Ovary (tissue), 9 donors: ENCODE results near the gene CCR2. TPM values are rescaled to one million over a fixed set of nuclear protein-coding genes. Genes with fewer than 3 reads are reported as not detected.

Experiments
- DNase-seq, 5 donors: peaks; one replicate each; pipeline ENCODE4 v3.0.0-alpha.2; 2019 to 2020
- H3K27ac ChIP-seq, 2 donors: fragments of 200-600 bp; one replicate each; pipeline versions ENCODE4 v1.5.1 to v1.8.0; 2019 to 2022
- H3K27me3 ChIP-seq: fragments of 200-600 bp; one replicate; pipeline ENCODE4 v1.8.0; 2022
- H3K36me3 ChIP-seq: fragments of 200-600 bp; sonication (generic); one replicate; pipeline ENCODE4 v1.5.1; 2019
- H3K4me1 ChIP-seq: one replicate; pipeline ENCODE4 v1.8.1; 2013; ENCODE audit warnings: mild to moderate bottlenecking, moderate library complexity; ENCODE audit not compliant: insufficient read depth
- H3K4me3 ChIP-seq: fragments of 200-600 bp; sonication (generic); one replicate; pipeline ENCODE4 v1.5.1; 2017
- H3K9me3 ChIP-seq, 2 donors: fragments of 200-600 bp in 1 of 2; sonication (generic) in 1 of 2; one replicate each; pipeline versions ENCODE4 v1.5.1 to v1.8.1; 2013 to 2019; ENCODE audit warnings: mild to moderate bottlenecking in 1 of 2, moderate library complexity in 1 of 2
- CTCF ChIP-seq, 3 donors: fragments of 450-650 bp in 2 of 3; fragments of 200-600 bp in 1 of 3; IDR thresholded peaks; one replicate each; pipeline versions ENCODE4 v1.5.1 to v1.8.0; 2016 to 2022; ENCODE audit warnings: antibody characterized with exemption in 3 of 3, mild to moderate bottlenecking in 1 of 3
- EP300 ChIP-seq: sonication (generic); formaldehyde crosslinking; IDR thresholded peaks from one replicate; pipeline ENCODE4 v1.6.1; 2017; ENCODE audit warnings: antibody characterized with exemption
- POLR2A ChIP-seq: fragments of 450-650 bp; IDR thresholded peaks from one replicate; pipeline ENCODE4 v1.6.1; 2017; ENCODE audit warnings: antibody characterized with exemption, mild to moderate bottlenecking, moderate library complexity
- WGBS, 3 donors: extraction: QIAGEN DNeasy Blood & Tissue Kit in 1 of 3; methylation state at CpG; one replicate each; pipeline versions ENCODE4 v1.1.5 to v1.1.7; 2013 to 2017; 5-methylcytosine and 5-hydroxymethylcytosine counted together
- intact Hi-C, 4 donors: fragments of 100-400 bp; cut with DNase I; formaldehyde crosslinking; loops; one replicate each; pipeline versions ENCODE4 v1.11.0 to v1.15.1; 2022 to 2023
- polyA plus RNA-seq, 2 donors: library from polyadenylated mRNA; stranded (reverse); fragments of 200-250 nt in 1 of 2; fragments of 350-450 nt in 1 of 2; fragmentation: Illumina TruSeq in 1 of 2; extraction: RNeasy Lipid Tissue Mini Kit (QIAGEN cat#74804) in 1 of 2; gene quantifications; one replicate each; pipeline ENCODE4 v1.2.3, GENCODE V29; 2013 to 2014
- total RNA-seq, 7 donors: library from RNA; depleted of rRNA in 2 of 7; stranded (reverse); fragments of >200 nt in 2 of 7; fragmentation: NEBNext Ultra II Directional in 3 of 7; extraction: Animal tissue kit (Norgen Biotek cat#: 25700) in 3 of 7; gene quantifications; one replicate each; pipeline versions ENCODE4 v1.1.0 to v1.2.4, GENCODE V29; 2016 to 2023
- donor health status: DM: no; HTN: no; CAD: no; lungs with moderate emphysema.
- donor health status: DM: no; HTN: no; CAD: no.
- donor health status: Bipolar disorder and iron deficiency.
- donor health status: DM: yes; HTN: yes; CAD: no.
- donor health status: DM: no; HTN: no; CAD: no.
- donor health status: DM: yes; HTN: yes; CAD: no.

CCR2 gene
- total and polyA plus RNA-seq, 9 donors: 0.34 to 6.0 (median 0.43) TPM

DNA sequence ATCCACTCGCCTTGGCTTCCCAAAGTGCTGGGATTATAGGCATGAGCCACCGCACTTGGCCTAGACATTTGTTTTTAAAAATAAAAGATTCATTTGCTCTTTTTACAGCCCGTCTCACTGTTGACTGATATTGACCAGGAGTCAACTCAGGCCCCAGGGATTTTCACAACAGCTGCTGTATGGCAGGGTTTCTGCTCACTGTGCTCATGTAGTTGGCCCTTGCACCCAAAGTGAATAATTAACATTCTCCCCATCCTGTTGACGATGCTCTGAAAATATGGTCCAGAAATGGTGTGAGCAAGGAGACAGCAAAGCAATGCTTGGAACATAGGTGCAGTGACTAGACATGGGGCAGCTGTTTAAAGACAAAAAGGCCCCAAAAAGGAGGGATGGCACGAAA is 13.9 kb downstream of the CCR2 start:
- H3K4me1 ChIP-seq: no peaks in the 10 kb centered on the region
- no peak for DNase-seq
- intact Hi-C loops: no loop called here
- WGBS, 3 donors: 79 to 86% (median 83%) methylated on average over 5 of the region's 5 CpGs
- no peaks in the 10 kb centered on the region for H3K9me3 ChIP-seq
- TF ChIP-seq EP300 (no peak), CTCF (IDR thresholded peaks at IDR 0.05) (no peak)
- no peaks in the 10 kb centered on the region for H3K36me3 ChIP-seq
- no peaks in the 10 kb centered on the region for H3K27me3 ChIP-seq
- H3K4me3 ChIP-seq: no peak overlapping the region
- H3K27ac ChIP-seq: no peak overlapping the region

DNA sequence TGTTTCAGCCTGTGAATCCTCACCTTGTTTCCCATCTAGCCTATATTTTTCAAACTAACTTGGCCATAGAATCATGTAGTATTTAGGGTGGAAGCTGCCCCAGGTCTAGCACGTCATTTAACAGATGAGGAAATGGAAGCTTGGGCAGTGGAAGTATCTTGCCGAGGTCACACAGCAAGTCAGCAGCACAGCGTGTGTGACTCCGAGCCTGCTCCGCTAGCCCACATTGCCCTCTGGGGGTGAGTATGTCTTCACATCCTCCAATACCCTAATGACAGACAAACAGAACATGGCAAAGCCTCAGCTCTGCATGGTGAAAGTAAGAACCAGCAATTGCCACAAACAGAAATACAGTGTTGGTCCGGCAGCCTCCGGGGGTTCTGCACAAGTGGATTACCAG is 14.7 kb downstream of the CCR2 start:
- no peak for DNase-seq
- Histone ChIP-seq H3K9me3 (no peaks in the 10 kb centered on the region), H3K4me3 (no peak overlapping the region), H3K36me3 (no peaks in the 10 kb centered on the region), H3K4me1 (no peaks in the 10 kb centered on the region), H3K27ac (no peak overlapping the region), H3K27me3 (no peaks in the 10 kb centered on the region)
- intact Hi-C loops: no loop called here
- TF ChIP-seq CTCF (IDR thresholded peaks at IDR 0.05) (no peak), POLR2A (no peak), EP300 (no peak)
- 58 to 69% (median 61%) methylated on average over 7 of the region's 7 CpGs for WGBS, 3 donors

DNA sequence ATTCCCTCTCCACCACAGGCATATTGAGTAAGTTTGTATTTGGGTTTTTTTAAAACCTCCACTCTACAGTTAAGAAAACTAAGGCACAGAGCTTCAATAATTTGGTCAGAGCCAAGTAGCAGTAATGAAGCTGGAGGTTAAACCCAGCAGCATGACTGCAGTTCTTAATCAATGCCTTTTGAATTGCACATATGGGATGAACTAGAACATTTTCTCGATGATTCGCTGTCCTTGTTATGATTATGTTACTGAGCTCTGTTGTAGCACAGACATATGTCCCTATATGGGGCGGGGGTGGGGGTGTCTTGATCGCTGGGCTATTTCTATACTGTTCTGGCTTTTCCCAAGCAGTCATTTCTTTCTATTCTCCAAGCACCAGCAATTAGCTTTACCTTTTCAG is 15.2 kb downstream of the CCR2 start:
- intact Hi-C loops: no loop called here
- Histone ChIP-seq H3K27me3 (no peaks in the 10 kb centered on the region), H3K9me3 (no peaks in the 10 kb centered on the region), H3K4me1 (no peaks in the 10 kb centered on the region), H3K4me3 (no peak overlapping the region), H3K36me3 (no peaks in the 10 kb centered on the region), H3K27ac (no peak overlapping the region)
- 89 to 92% (median 90%) methylated on average over 4 of the region's 4 CpGs for WGBS, 3 donors
- DNase-seq: no peak
- TF ChIP-seq EP300: no peak
- TF ChIP-seq POLR2A: no peak
- TF ChIP-seq CTCF (IDR thresholded peaks at IDR 0.05): no peak

GRCh38 chr3:46369675-46370132 is 15.8 kb downstream of the CCR2 start:
- H3K4me3 ChIP-seq: no peak overlapping the region
- H3K27me3 ChIP-seq: no peaks in the 10 kb centered on the region
- no peak for TF ChIP-seq POLR2A
- no peak for TF ChIP-seq CTCF (IDR thresholded peaks at IDR 0.05)
- no peak for TF ChIP-seq EP300
- intact Hi-C loops: no loop called here
- no peaks in the 10 kb centered on the region for H3K9me3 ChIP-seq
- H3K4me1 ChIP-seq: no peaks in the 10 kb centered on the region
- WGBS, 3 donors: 61 to 68% (median 65%) methylated on average over 6 of the region's 6 CpGs
- H3K36me3 ChIP-seq: no peaks in the 10 kb centered on the region
- H3K27ac ChIP-seq: no peak overlapping the region
- no peak for DNase-seq
